Epithelial cell of prostate (primary cell): Measurements from ENCODE around the gene LHFPL4.
"Not testable (repeated sequence)": the region's sequence is repeated elsewhere in the genome, so short reads cannot be mapped to it uniquely, and the experiment has no call there.

Experiments used
- DNase-seq: peaks from one replicate; pipeline ENCODE4 v3.0.0-alpha.2; 2011; ENCODE audit warnings: low read depth, low spot score
- H3K27ac ChIP-seq: fragments of 450-650 bp; 2 replicates; pipeline ENCODE4 v1.5.1; 2017; ENCODE audit warnings: mild to moderate bottlenecking

LHFPL4 gene

GRCh38 chr3:9553021-9553947, at the start of gene LHFPL4:
TSS of gene LHFPL4 (minus strand) at chr3:9553822. CDS start at chr3:9552679, 1,143 bp downstream.
- no peak within 1 kb of the TSS for H3K27ac ChIP-seq
- DNase-seq, result no peak

- no peak for DNase-seq
Measured at GRCh38 chr3:9602620-9603019, 49.0 kb upstream of the LHFPL4 start.

GRCh38 chr3:9601006-9601581, 47.5 kb upstream of the LHFPL4 start:
- not testable (repeated sequence) for DNase-seq, H3K27ac ChIP-seq

More at GRCh38 chr3:9602620-9603019, 49.0 kb upstream of the LHFPL4 start:
- no peak overlapping the region for H3K27ac ChIP-seq

- no peak overlapping the region for H3K27ac ChIP-seq
- DNase-seq, result no peak
Measured at GRCh38 chr3:9600597-9600996, 47.0 kb upstream of the LHFPL4 start.

- no peak for DNase-seq
- H3K27ac ChIP-seq, result no peak overlapping the region
Measured at GRCh38 chr3:9598783-9599387, 45.3 kb upstream of the LHFPL4 start.

- no peak overlapping the region for H3K27ac ChIP-seq
- DNase-seq, result no peak
Measured at GRCh38 chr3:9595877-9596276, 42.3 kb upstream of the LHFPL4 start.

GRCh38 chr3:9591781-9592180, 38.2 kb upstream of the LHFPL4 start:
- not testable (repeated sequence) for DNase-seq

GRCh38 chr3:9590282-9590791, 36.7 kb upstream of the LHFPL4 start:
- H3K27ac ChIP-seq, result no peak overlapping the region
- no peak for DNase-seq

More at GRCh38 chr3:9591781-9592180, 38.2 kb upstream of the LHFPL4 start:
- not testable (repeated sequence) for H3K27ac ChIP-seq

GRCh38 chr3:9583792-9584191, 30.2 kb upstream of the LHFPL4 start:
- peak; percentile 49 for DNase-seq
- H3K27ac ChIP-seq, result peak overlapping the region; percentile 4

- DNase-seq, result no peak
Measured at GRCh38 chr3:9583371-9583770, 29.7 kb upstream of the LHFPL4 start.

GRCh38 chr3:9582332-9582731, 28.7 kb upstream of the LHFPL4 start:
- no peak overlapping the region for H3K27ac ChIP-seq
- DNase-seq, result no peak

More at GRCh38 chr3:9583371-9583770, 29.7 kb upstream of the LHFPL4 start:
- peak overlapping the region; percentile 4 for H3K27ac ChIP-seq

GRCh38 chr3:9581742-9582141, 28.1 kb upstream of the LHFPL4 start:
- no peak overlapping the region for H3K27ac ChIP-seq

GRCh38 chr3:9569054-9569453, 15.4 kb upstream of the LHFPL4 start:
- DNase-seq, result no peak
- H3K27ac ChIP-seq, result no peak overlapping the region

More at GRCh38 chr3:9581742-9582141, 28.1 kb upstream of the LHFPL4 start:
- DNase-seq, result no peak

GRCh38 chr3:9565316-9565715, 11.7 kb upstream of the LHFPL4 start:
- DNase-seq, result no peak
- no peak overlapping the region for H3K27ac ChIP-seq

GRCh38 chr3:9563851-9564250, 10.2 kb upstream of the LHFPL4 start:
- H3K27ac ChIP-seq, result no peak overlapping the region
- no peak for DNase-seq

GRCh38 chr3:9560056-9560455, 6.4 kb upstream of the LHFPL4 start:
- not testable (repeated sequence) for H3K27ac ChIP-seq, DNase-seq

- no peak for DNase-seq
- H3K27ac ChIP-seq, result no peak overlapping the region
Measured at GRCh38 chr3:9553948-9554513, 409 bp upstream of the LHFPL4 start.

GRCh38 chr3:9552252-9552999, 1.2 kb downstream of the LHFPL4 start:
- H3K27ac ChIP-seq, result no peak overlapping the region
- no peak for DNase-seq

GRCh38 chr3:9550999-9551398, 2.6 kb downstream of the LHFPL4 start:
- no peak for DNase-seq
- H3K27ac ChIP-seq, result no peak overlapping the region

GRCh38 chr3:9549600-9549999, 4.0 kb downstream of the LHFPL4 start:
- H3K27ac ChIP-seq, result no peak overlapping the region

More at GRCh38 chr3:9549600-9549999, 4.0 kb downstream of the LHFPL4 start:
- DNase-seq, result no peak
